Fibroblast of skin of back (primary cell): ENCODE data around the gene TRPM5. TPM values are rescaled to one million over a fixed set of nuclear protein-coding genes. Genes with fewer than 3 reads are reported as not detected.
"Not testable (repeated sequence)": the region's sequence is repeated elsewhere in the genome, so short reads cannot be mapped to it uniquely, and the experiment has no call there.

ENCODE experiments used
- DNase-seq: peaks from one replicate; pipeline ENCODE4 v3.0.0-alpha.2; 2013
- polyA plus RNA-seq, 2 experiments: library from polyadenylated mRNA; unstranded; fragments of 120-200 nt; gene quantifications; one replicate each; pipeline ENCODE4 v1.2.1, GENCODE V29; 2013; ENCODE audit not compliant: insufficient read length in 2 of 2

Gene TRPM5
- not detected for polyA plus RNA-seq (2013, experiment 1 of 2; ENCODE audit: insufficient read length)
- not detected for polyA plus RNA-seq (2013, experiment 2 of 2; ENCODE audit: insufficient read length)

GRCh38 chr11:2443881-2444820 lies at the start of gene TRPM5:
TRPM5 (minus strand) TSS chr11:2444514; CDS start chr11:2423036, 21,478 bp downstream.
- DNase-seq, result no peak

GRCh38 chr11:2489083-2489482 lies 44.8 kb upstream of the TRPM5 start:
- DNase-seq, result no peak

GRCh38 chr11:2488004-2488403 lies 43.7 kb upstream of the TRPM5 start:
- no peak for DNase-seq

- DNase-seq, result no peak
Measured at GRCh38 chr11:2484576-2485125, 40.3 kb upstream of the TRPM5 start.

- no peak for DNase-seq
Measured at GRCh38 chr11:2483426-2483825, 39.1 kb upstream of the TRPM5 start.

GRCh38 chr11:2482745-2483144 lies 38.4 kb upstream of the TRPM5 start:
- DNase-seq, result no peak

GRCh38 chr11:2482204-2482603 lies 37.9 kb upstream of the TRPM5 start:
- DNase-seq, result no peak

GRCh38 chr11:2481253-2481652 lies 36.9 kb upstream of the TRPM5 start:
- no peak for DNase-seq

GRCh38 chr11:2480874-2481220 lies 36.5 kb upstream of the TRPM5 start:
- DNase-seq, result no peak

GRCh38 chr11:2480067-2480873 lies 36.0 kb upstream of the TRPM5 start:
- DNase-seq, result not testable (repeated sequence)

- no peak for DNase-seq
Measured at GRCh38 chr11:2477936-2478335, 33.6 kb upstream of the TRPM5 start.

- DNase-seq, result no peak
Measured at GRCh38 chr11:2477254-2477653, 32.9 kb upstream of the TRPM5 start.

- no peak for DNase-seq
Measured at GRCh38 chr11:2475136-2475918, 31.0 kb upstream of the TRPM5 start.

- no peak for DNase-seq
Measured at GRCh38 chr11:2474059-2474901, 30.0 kb upstream of the TRPM5 start.

GRCh38 chr11:2473361-2474058 lies 29.2 kb upstream of the TRPM5 start:
- no peak for DNase-seq

- DNase-seq, result no peak
Measured at GRCh38 chr11:2472428-2473186, 28.3 kb upstream of the TRPM5 start.

GRCh38 chr11:2471804-2472096 lies 27.4 kb upstream of the TRPM5 start:
- no peak for DNase-seq

- no peak for DNase-seq
Measured at GRCh38 chr11:2471048-2471803, 26.9 kb upstream of the TRPM5 start.

GRCh38 chr11:2470495-2470894 lies 26.2 kb upstream of the TRPM5 start:
- no peak for DNase-seq
